ENCODE data around the gene ZNF511.

ZNF511 gene

DNA sequence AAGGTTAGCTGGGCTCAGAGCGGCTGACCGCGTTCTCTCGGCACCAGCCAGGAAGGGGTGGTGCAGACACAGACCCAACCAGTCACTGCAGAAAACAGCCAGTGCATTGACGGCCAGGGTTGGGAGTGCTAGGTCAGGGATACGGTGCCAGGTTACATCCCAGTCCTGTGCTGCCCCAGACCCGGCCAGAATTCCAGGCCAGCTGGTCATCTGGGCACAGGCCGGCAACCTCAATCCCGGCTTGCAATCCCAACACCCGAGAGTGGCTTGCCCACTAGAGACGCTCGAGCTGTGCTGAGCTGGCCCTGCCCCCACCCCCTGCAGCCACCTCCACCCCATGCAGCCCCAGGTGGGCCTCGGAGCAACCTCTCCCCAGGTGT, 42.2 kb downstream of the ZNF511 start:
- no peak overlapping the region for H3K4me3 ChIP-seq (ENCODE audit: control insufficient read depth, low read depth, low read length)
- TF ChIP-seq CTCF (IDR thresholded peaks at IDR 0.05; ENCODE audit: control insufficient read depth, insufficient read depth, low read depth, low read length, missing control alignments) = no peak
- DNase-seq (ENCODE audit: low read depth) = no peak

DNA sequence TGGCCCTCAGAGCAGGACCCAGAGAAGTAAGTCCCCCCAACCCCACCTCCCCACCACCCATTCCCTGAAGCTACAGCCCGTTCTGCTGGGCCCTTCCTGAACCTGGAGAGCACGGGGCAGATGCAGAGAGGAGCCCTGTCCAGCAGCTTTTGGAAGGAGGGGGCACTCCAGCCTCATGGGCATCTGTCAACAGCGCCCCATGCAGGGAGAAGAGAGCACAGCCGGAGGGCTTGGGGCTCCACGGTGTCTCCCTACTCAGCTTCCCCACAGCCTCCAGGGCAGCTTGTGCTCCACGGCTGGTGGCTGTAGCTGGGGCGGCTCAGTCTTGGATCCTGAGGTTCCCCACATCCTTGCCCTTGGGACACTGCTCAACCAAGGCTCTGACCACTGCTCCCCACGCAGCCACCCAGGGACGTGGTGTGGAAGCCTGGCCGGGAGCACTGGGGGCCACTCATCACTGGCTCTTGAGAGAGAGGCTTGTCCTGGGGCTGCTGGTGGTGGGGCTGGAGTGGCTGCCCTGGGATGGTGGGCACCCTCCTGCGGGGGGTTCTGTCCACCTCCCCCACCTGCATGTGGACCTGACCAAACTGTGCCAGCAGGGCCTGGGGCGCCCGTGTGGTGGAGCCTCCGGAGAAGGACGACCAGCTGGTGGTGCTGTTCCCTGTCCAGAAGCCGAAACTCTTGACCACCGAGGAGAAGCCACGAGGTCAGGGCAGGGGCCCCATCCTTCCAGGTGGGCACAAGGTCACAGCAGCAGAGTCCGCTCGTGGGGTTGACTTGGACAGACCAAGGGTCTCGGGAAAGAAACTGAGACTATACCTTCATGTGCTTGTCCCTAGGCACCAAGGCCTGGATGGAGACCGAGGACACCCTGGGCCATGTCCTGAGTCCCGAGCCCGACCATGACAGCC, 42.9 kb downstream of the ZNF511 start:
- no peak for TF ChIP-seq CTCF (IDR thresholded peaks at IDR 0.05; ENCODE audit: control insufficient read depth, insufficient read depth, low read depth, low read length, missing control alignments)
- no peak overlapping the region for H3K4me3 ChIP-seq (ENCODE audit: control insufficient read depth, low read depth, low read length)
- no peak for DNase-seq (ENCODE audit: low read depth)

DNA sequence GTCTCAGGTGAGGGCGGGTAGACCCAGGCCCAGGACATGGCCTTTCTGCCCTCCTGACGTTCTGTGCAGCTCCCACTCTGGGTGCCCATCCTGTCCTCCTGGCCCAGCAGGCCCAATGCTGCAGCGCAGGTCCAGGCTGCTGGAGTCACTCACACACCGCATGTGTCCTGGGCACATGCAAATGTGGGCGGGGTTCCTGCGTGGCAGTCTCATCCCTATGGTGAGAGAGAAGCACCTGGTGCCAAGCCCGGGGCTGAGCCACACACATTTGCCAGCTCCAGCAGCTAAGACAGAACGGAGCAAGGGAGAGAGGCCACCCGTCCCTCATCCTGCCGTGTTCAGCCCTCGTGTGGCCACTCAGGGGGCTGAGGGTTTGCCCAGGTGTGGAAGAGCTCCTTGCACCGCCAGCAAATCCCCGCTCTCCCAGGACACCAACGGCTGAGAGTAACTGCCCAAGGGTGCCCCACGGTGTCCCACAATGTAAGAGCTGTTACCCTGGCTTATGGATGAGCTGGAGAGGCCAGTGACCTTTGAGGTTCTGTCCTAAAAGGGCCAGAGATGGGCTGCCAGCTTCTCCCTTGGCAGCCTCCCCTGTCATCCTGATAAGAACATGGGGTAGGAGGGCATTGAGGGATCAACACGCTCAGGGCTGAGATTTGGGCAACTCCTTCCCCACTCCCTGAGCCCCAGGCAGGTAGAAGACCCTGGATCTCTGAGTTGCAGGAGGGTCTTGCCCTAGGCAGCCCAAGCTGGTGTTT, 44.7 kb downstream of the ZNF511 start:
- DNase-seq (ENCODE audit: low read depth) = no peak
- no peak overlapping the region for H3K4me3 ChIP-seq (ENCODE audit: control insufficient read depth, low read depth, low read length)
- no peak for TF ChIP-seq CTCF (IDR thresholded peaks at IDR 0.05; ENCODE audit: control insufficient read depth, insufficient read depth, low read depth, low read length, missing control alignments)

GRCh38 chr10:133353988-133354605, 45.4 kb downstream of the ZNF511 start:
- no peak for DNase-seq (ENCODE audit: low read depth)
- TF ChIP-seq CTCF (IDR thresholded peaks at IDR 0.05; ENCODE audit: control insufficient read depth, insufficient read depth, low read depth, low read length, missing control alignments) = no peak
- H3K4me3 ChIP-seq (ENCODE audit: control insufficient read depth, low read depth, low read length) = no peak overlapping the region

- H3K4me3 ChIP-seq (ENCODE audit: control insufficient read depth, low read depth, low read length) = no peak overlapping the region
- DNase-seq (ENCODE audit: low read depth) = no peak
- TF ChIP-seq CTCF (IDR thresholded peaks at IDR 0.05; ENCODE audit: control insufficient read depth, insufficient read depth, low read depth, low read length, missing control alignments) = no peak
Measured at GRCh38 chr10:133354672-133355240, 46.0 kb downstream of the ZNF511 start.

DNA sequence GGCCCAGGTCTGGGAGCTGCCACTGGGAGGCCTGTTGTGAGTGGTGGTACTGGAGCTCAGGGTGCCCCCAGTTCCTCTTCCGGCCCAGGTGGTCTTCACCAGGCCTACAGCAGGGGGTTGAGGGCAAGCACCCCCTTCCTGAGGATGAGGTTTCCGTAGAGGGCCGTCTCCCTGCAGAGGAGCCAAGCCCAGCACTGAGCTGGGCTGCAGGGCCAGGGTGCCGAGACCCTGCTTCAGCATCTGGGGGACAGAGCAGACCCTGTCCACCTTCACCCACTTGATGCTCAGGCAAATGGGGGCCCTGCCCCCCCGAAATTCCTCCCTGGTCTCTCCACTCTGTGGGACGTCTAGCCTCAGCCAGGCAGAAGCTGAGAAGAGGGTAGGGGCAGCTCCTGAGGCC, 46.6 kb downstream of the ZNF511 start:
- DNase-seq (ENCODE audit: low read depth) = no peak
- no peak for TF ChIP-seq CTCF (IDR thresholded peaks at IDR 0.05; ENCODE audit: control insufficient read depth, insufficient read depth, low read depth, low read length, missing control alignments)

More for the DNA sequence above, 46.6 kb downstream of the ZNF511 start:
- no peak overlapping the region for H3K4me3 ChIP-seq (ENCODE audit: control insufficient read depth, low read depth, low read length)

All from AG09309 (cell line).